ENCODE results near the gene CYP26B1.

- TF ChIP-seq MAX (IDR thresholded peaks at IDR 0.05; ENCODE audit: insufficient read depth, insufficient read length) (no peak), POLR2AphosphoS5 (IDR thresholded peaks at IDR 0.05; ENCODE audit: insufficient read depth, low read depth, low read length) (no peak)
These were observed 7.5 kb upstream of the CYP26B1 start for GRCh38 chr2:72155151-72155550.
